K562 (cell line): ENCODE results near the gene C22orf39. TPM values are rescaled to one million over a fixed set of nuclear protein-coding genes. Genes with fewer than 3 reads are reported as not detected.

Experiments
- BCL6 ChIP-seq: fragments of 250-450 bp; sonication (Bioruptor Pico); IDR thresholded peaks from 2 replicates; pipeline ENCODE4 v1.4.0; 2020
- CSDE1 ChIP-seq, 2 experiments: fragments of 450-650 bp; IDR thresholded peaks; 2 replicates each; pipeline ENCODE4 v1.6.1; 2016; ENCODE audit warnings: mild to moderate bottlenecking in 1 of 2
- CTCFL ChIP-seq: IDR thresholded peaks from 2 replicates; pipeline ENCODE4 v1.6.1; 2011; ENCODE audit warnings: borderline replicate concordance, low read depth, mild to moderate bottlenecking, moderate library complexity, low read length; ENCODE audit not compliant: insufficient read depth, poor library complexity, severe bottlenecking
- FOXA3 ChIP-seq, 2 experiments: fragments of 450-650 bp in 1 of 2; sonication (generic) in 1 of 2; formaldehyde crosslinking; IDR thresholded peaks in 1 of 2; conservative IDR thresholded peaks in 1 of 2; 2 replicates each; pipeline versions ENCODE4 v1.4.0 to v1.8.0; 2020 to 2022; ENCODE audit warnings: mild to moderate bottlenecking in 2 of 2, missing genetic modification reagents in 1 of 2
- GTF2B ChIP-seq: IDR thresholded peaks from 2 replicates; pipeline ENCODE4 v1.6.1; 2011; ENCODE audit not compliant: insufficient read length; ENCODE audit errors: extremely low read depth
- MITF ChIP-seq: IDR thresholded peaks from 2 replicates; pipeline ENCODE4 v1.6.1; 2014; ENCODE audit warnings: antibody characterized with exemption
- MYC ChIP-seq, 2 experiments: fragments of 250-450 bp in 1 of 2; sonication (Bioruptor Pico) in 1 of 2; IDR thresholded peaks; 2 replicates each; pipeline versions ENCODE4 v1.5.1 to v1.6.1; 2012 to 2021; ENCODE audit warnings: low read depth in 2 of 2, borderline replicate concordance in 1 of 2, improper control_type of control experiment in 1 of 2, low read length in 1 of 2, mild to moderate bottlenecking in 1 of 2, moderate library complexity in 1 of 2
- NBN ChIP-seq: fragments of 450-650 bp; IDR thresholded peaks from 2 replicates; pipeline ENCODE4 v1.6.1; 2016; ENCODE audit warnings: low read depth, mild to moderate bottlenecking
- PPARD ChIP-seq: fragments of 250-450 bp; sonication (Bioruptor Pico); IDR thresholded peaks from 2 replicates; pipeline ENCODE4 v1.8.0; 2022; ENCODE audit warnings: inconsistent platforms, mild to moderate bottlenecking, moderate library complexity
- RFX5 ChIP-seq: IDR thresholded peaks from 2 replicates; pipeline ENCODE4 v1.6.1; 2011; ENCODE audit warnings: low read depth, mild to moderate bottlenecking, improper control_type of control experiment, low read length
- RHOXF2B ChIP-seq: fragments of 250-450 bp; sonication (Bioruptor Pico); conservative IDR thresholded peaks from 2 replicates; pipeline ENCODE4 v1.5.1; 2021
- SOX6 ChIP-seq: fragments of 450-650 bp; IDR thresholded peaks from 2 replicates; pipeline ENCODE4 v1.6.1; 2014; ENCODE audit warnings: mild to moderate bottlenecking
- THAP12 ChIP-seq: fragments of 250-450 bp; sonication (Bioruptor Pico); IDR thresholded peaks from 2 replicates; pipeline ENCODE4 v1.9.0; 2021; ENCODE audit warnings: mild to moderate bottlenecking, inconsistent platforms
- U2AF1 ChIP-seq: fragments of 200-400 bp; formaldehyde crosslinking; optimal IDR thresholded peaks from 2 replicates; pipeline ENCODE3; 2017; ENCODE audit warnings: mild to moderate bottlenecking, low read depth, low read length, moderate library complexity
- UBTF ChIP-seq, 2 experiments: IDR thresholded peaks; 2 replicates each; pipeline ENCODE4 v1.6.1; 2012; ENCODE audit warnings: improper control_type of control experiment in 2 of 2, low read depth in 2 of 2, low read length in 2 of 2, borderline replicate concordance in 1 of 2
- ZFP91 ChIP-seq: sonication (generic); formaldehyde crosslinking; IDR thresholded peaks from 2 replicates; pipeline ENCODE4 v1.8.0; 2022; ENCODE audit warnings: mild to moderate bottlenecking, missing genetic modification reagents
- ZNF184 ChIP-seq: sonication (generic); formaldehyde crosslinking; IDR thresholded peaks from 2 replicates; pipeline ENCODE4 v1.5.0; 2020; ENCODE audit warnings: missing genetic modification reagents
- ZNF77 ChIP-seq: fragments of 250-450 bp; sonication (Bioruptor Pico); IDR thresholded peaks from 2 replicates; pipeline ENCODE4 v1.5.0; 2020
- polyA plus RNA-seq, 8 experiments: library from polyadenylated mRNA; depleted of rRNA in 4 of 8; stranded (reverse) in 5 of 8; unstranded in 3 of 8; fragments of >200 nt; fragmentation: Nextera tagmentation in 2 of 8; fragmentation: Illumina TruSeq in 1 of 8; extraction: Ambion mirVana in 2 of 8; extraction: Trizol in 1 of 8; gene quantifications; 2 replicates each; pipeline versions ENCODE4 v1.2.1 to v1.2.3, GENCODE V29; 2011 to 2014; ENCODE audit warnings: inconsistent platforms in 1 of 8, missing spikeins in 1 of 8
- total RNA-seq, 7 experiments: library from RNA; depleted of rRNA in 6 of 7; stranded (reverse); fragments of >200 nt in 6 of 7; fragmentation: Illumina TruSeq in 2 of 7; extraction: Trizol in 2 of 7; gene quantifications; 2 replicates each; pipeline versions ENCODE4 v1.2.1 to v1.2.3, GENCODE V29; 2011 to 2021; ENCODE audit warnings: low replicate concordance in 1 of 7

The C22orf39 gene
- total and polyA plus RNA-seq, 9 of the 15 experiments (the other 6 are each of a cell fraction or from before 2014, with no cell fraction given), result 20.4 to 139 (median 66.8) TPM

- TF ChIP-seq FOXA3 (CRISPR knock-in tag; conservative IDR thresholded peaks at IDR 0.05 in 1 of 2, IDR thresholded peaks at IDR 0.05 in 1 of 2) (no peak), U2AF1 (no peak), CSDE1 (IDR thresholded peaks at IDR 0.05) (no peak), BCL6 (CRISPR knock-in tag) (no peak), GTF2B (no peak), RFX5 (peak; percentile 94), CTCFL (no peak), PPARD (no peak), THAP12 (CRISPR knock-in tag) (no peak), NBN (no peak), SOX6 (no peak), RHOXF2B (CRISPR knock-in tag) (no peak), ZNF77 (CRISPR knock-in tag) (no peak), UBTF (IDR thresholded peaks at IDR 0.05; ENCODE audit: borderline replicate concordance in 1 of 2, low read depth in 2 of 2, low read length in 2 of 2) (no peak), ZFP91 (CRISPR knock-in tag) (no peak), MITF (no peak), ZNF184 (CRISPR knock-in tag) (no peak), MYC (IDR thresholded peaks at IDR 0.05; ENCODE audit: low read depth, low read length) (no peak), MYC (CRISPR knock-in tag; IDR thresholded peaks at IDR 0.05; ENCODE audit: borderline replicate concordance, low read depth) (no peak)
These were observed 49.8 kb downstream of the C22orf39 start (continued) for GRCh38 chr22:19397734-19398104.
